WTC11 (cell line): ENCODE measurements around the gene HERC5. TPM values are rescaled to one million over a fixed set of nuclear protein-coding genes. Genes with fewer than 3 reads are reported as not detected.

ENCODE experiments used
- ARID4B ChIP-seq: sonication (generic); formaldehyde crosslinking; IDR thresholded peaks from 2 replicates; pipeline ENCODE4 v1.8.0; 2023; ENCODE audit warnings: missing genetic modification reagents, mild to moderate bottlenecking, borderline replicate concordance
- ATF3 ChIP-seq: sonication (generic); formaldehyde crosslinking; conservative IDR thresholded peaks from 2 replicates; pipeline ENCODE4 v1.8.1; 2022; ENCODE audit warnings: mild to moderate bottlenecking, missing genetic modification reagents
- ATF6 ChIP-seq: sonication (generic); formaldehyde crosslinking; IDR thresholded peaks from 2 replicates; pipeline ENCODE4 v1.8.1; 2023; ENCODE audit warnings: mild to moderate bottlenecking, missing genetic modification reagents
- CDX4 ChIP-seq: fragments of 250-450 bp; sonication (Bioruptor Pico); IDR thresholded peaks from 2 replicates; pipeline ENCODE4 v1.9.0; 2021; ENCODE audit warnings: moderate library complexity, mild to moderate bottlenecking, inconsistent platforms, borderline replicate concordance
- E2F4 ChIP-seq: sonication (generic); formaldehyde crosslinking; IDR thresholded peaks from 2 replicates; pipeline ENCODE4 v1.8.1; 2022; ENCODE audit warnings: low read depth, mild to moderate bottlenecking, moderate library complexity, missing genetic modification reagents, borderline replicate concordance
- E2F5 ChIP-seq: sonication (generic); formaldehyde crosslinking; IDR thresholded peaks from 2 replicates; pipeline ENCODE4 v1.8.1; 2022; ENCODE audit warnings: mild to moderate bottlenecking, moderate library complexity, missing genetic modification reagents
- EMX1 ChIP-seq: fragments of 250-450 bp; sonication (Bioruptor Pico); IDR thresholded peaks from 2 replicates; pipeline ENCODE4 v1.8.0; 2021; ENCODE audit warnings: mild to moderate bottlenecking
- ERG ChIP-seq: fragments of 250-450 bp; sonication (Bioruptor Pico); IDR thresholded peaks from 2 replicates; pipeline ENCODE4 v1.8.0; 2021; ENCODE audit warnings: mild to moderate bottlenecking
- IRF1 ChIP-seq: sonication (generic); formaldehyde crosslinking; IDR thresholded peaks from 2 replicates; pipeline ENCODE4 v1.8.0; 2023; ENCODE audit warnings: missing genetic modification reagents
- IRF2 ChIP-seq: sonication (generic); formaldehyde crosslinking; IDR thresholded peaks from 2 replicates; pipeline ENCODE4 v1.8.0; 2022; ENCODE audit warnings: low read depth, missing genetic modification reagents, borderline replicate concordance
- NFATC4 ChIP-seq: fragments of 250-450 bp; sonication (Bioruptor Pico); IDR thresholded peaks from 2 replicates; pipeline ENCODE4 v1.9.0; 2021; ENCODE audit warnings: mild to moderate bottlenecking
- NFE2L1 ChIP-seq: sonication (generic); formaldehyde crosslinking; IDR thresholded peaks from 2 replicates; pipeline ENCODE4 v1.8.1; 2023; ENCODE audit warnings: missing genetic modification reagents
- PREB ChIP-seq: sonication (generic); formaldehyde crosslinking; IDR thresholded peaks from 2 replicates; pipeline ENCODE4 v1.8.1; 2022; ENCODE audit warnings: mild to moderate bottlenecking, missing genetic modification reagents, moderate library complexity, borderline replicate concordance
- SOX15 ChIP-seq: fragments of 250-450 bp; sonication (Bioruptor Pico); IDR thresholded peaks from 2 replicates; pipeline ENCODE4 v1.9.0; 2021; ENCODE audit warnings: mild to moderate bottlenecking
- USF2 ChIP-seq: sonication (generic); formaldehyde crosslinking; IDR thresholded peaks from 2 replicates; pipeline ENCODE4 v1.8.1; 2023; ENCODE audit warnings: mild to moderate bottlenecking, missing genetic modification reagents, moderate library complexity
- ZNF121 ChIP-seq: sonication (generic); formaldehyde crosslinking; IDR thresholded peaks from 2 replicates; pipeline ENCODE4 v1.8.0; 2023; ENCODE audit warnings: missing genetic modification reagents
- ZNF317 ChIP-seq: sonication (generic); formaldehyde crosslinking; IDR thresholded peaks from 2 replicates; pipeline ENCODE4 v1.8.1; 2023; ENCODE audit warnings: low read depth, mild to moderate bottlenecking, moderate library complexity, missing genetic modification reagents, borderline replicate concordance
- ZSCAN18 ChIP-seq: fragments of 250-450 bp; sonication (Bioruptor Pico); IDR thresholded peaks from 2 replicates; pipeline ENCODE4 v2.1.2; 2022; ENCODE audit warnings: mild to moderate bottlenecking, moderate library complexity
- total RNA-seq: library from RNA; stranded (reverse); gene quantifications from 3 replicates; pipeline ENCODE4 v1.2.3, GENCODE V29; 2021

HERC5 gene
- total RNA-seq, 1 experiment from 2014 or later: 14.3 TPM

GRCh38 chr4:88457307-88458103, 586 bp downstream of the HERC5 start (continued):
- TF ChIP-seq ARID4B (CRISPR knock-in tag) (no peak), IRF2 (CRISPR knock-in tag) (no peak), ERG (CRISPR knock-in tag) (no peak), ZNF317 (CRISPR knock-in tag) (peak; percentile 24; the same call in 1 of the 2 replicates), EMX1 (CRISPR knock-in tag) (no peak), ATF3 (CRISPR knock-in tag) (no peak), ATF6 (CRISPR knock-in tag) (no peak), CDX4 (no peak), IRF1 (CRISPR knock-in tag) (no peak), SOX15 (no peak), ZNF121 (CRISPR knock-in tag) (no peak), ZSCAN18 (CRISPR knock-in tag) (no peak), NFE2L1 (CRISPR knock-in tag) (no peak), E2F4 (no peak), USF2 (CRISPR knock-in tag) (no peak), PREB (CRISPR knock-in tag) (no peak), NFATC4 (CRISPR knock-in tag) (no peak), E2F5 (CRISPR knock-in tag) (no peak; the same call in 1 of the 2 replicates)
